ENCODE measurements around the gene FOXG1.

Gene FOXG1

DNA sequence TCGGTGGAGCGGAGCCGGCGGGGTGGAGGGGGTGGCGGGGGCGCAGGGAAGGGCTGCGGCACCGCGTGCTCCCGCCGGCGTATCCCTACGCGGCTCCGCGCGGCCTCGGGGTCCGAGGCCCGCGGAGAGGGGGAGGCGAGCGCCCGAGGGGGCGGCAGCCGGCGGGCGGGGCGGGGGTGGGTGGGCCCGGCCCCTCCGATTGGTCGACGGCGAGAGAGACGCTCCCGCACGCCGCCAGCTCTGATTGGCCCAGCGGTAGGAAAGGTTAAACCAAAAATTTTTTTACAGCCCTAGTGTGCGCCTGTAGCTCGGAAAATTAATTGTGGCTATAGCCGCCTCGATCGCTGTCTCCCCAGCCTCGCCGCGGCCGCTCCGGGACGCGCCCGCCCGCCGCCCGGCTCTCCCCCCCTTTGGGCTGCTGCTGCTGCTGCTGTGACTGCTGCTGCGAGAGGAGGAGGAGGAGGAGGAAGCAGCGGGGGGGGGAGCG lies at the start of gene FOXG1:
FOXG1 (plus strand) TSS at position 319 of the 487 bp plus-strand sequence. CDS start 493 bp downstream, outside the sequence.
- DNase-seq (ENCODE audit: low read depth), result no peak

DNA sequence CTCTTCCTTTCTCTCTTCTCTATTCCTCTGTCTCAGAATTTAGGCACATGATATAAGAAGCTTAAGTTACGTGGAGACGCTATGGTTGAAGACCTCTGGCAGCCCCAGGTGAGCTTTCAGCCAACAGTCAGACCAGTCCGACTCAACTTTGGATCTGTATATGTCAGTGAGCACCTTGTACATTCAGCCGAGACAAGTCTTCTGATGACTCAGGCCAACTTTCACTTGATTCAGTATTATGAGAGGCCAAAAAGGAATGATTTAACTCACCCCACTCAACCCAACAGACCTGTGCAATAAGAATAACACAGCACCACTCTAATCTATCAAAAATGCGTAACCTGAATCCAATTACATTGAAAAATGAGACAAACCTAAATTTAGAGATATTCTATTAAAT lies 47.5 kb upstream of the FOXG1 start:
- DNase-seq (ENCODE audit: low read depth), result no peak

DNA sequence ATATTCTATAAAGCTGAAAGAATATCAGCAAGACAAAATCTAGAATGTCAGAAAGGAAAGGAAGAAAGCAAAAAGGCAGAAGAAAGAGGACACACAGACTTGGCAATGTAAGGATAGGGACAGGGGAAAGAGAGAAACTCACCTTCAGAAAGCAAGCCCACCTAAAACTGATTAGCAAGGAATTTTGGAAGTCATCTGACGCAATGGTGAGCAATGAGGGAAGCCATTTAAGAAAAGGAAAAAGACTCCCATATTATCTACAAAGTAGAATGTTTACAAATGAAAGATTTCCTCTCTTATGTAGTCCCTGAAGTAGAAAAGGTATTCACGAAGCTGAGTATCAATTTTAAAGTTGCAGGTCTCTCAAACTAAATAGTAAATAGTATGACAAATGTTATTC lies 35.2 kb upstream of the FOXG1 start:
- DNase-seq (ENCODE audit: low read depth), result no peak

DNA sequence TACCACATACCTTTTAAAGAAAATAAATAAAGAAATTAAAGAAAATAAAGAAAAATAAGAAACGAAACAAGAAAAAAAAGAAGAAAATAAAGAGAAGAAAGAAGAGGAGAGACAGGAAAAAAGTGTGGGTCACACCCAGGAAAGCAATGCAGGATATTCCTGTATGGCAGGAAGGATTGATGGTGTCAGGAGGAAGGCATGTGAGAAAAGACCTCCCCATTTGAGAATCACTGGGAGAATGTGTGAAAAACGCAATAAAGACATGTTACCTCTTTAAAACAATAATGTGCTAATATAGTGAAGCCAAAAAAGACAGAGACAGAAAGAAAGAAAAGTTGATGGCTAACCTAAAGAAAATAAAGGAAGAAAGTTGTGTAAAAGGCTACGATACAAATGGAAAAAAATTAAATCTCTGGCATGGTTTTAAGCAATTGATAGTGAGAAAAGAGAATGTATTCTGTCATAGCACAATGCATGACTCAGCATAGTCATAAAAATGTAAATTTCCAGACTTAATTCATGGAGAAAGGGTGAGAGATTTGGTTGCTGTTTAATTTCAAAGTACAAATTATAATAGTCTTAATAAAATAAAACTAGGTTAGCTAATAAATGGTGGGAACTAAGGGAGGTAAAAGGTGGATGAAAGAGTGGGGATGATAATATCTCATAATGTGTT lies 24.3 kb upstream of the FOXG1 start:
- DNase-seq (ENCODE audit: low read depth), result no peak

DNA sequence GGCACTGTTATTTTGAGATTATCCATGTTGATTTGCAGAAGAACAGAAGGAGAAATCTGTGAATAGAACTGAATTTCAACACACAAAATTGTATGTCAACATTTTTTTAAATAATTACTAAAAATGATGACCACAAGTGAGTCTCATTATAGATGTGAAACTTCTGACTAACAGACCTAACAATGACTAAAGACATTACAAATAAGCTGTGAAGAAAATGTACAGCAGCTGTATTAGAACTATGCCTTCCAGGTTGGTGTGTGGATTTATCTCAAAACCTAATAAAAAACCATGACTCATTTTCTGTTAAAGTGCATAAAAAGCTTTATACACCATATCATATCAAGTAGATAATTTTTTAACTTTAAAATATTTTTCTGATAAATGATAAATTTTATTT lies 22.5 kb upstream of the FOXG1 start:
- DNase-seq (ENCODE audit: low read depth), result no peak

DNA sequence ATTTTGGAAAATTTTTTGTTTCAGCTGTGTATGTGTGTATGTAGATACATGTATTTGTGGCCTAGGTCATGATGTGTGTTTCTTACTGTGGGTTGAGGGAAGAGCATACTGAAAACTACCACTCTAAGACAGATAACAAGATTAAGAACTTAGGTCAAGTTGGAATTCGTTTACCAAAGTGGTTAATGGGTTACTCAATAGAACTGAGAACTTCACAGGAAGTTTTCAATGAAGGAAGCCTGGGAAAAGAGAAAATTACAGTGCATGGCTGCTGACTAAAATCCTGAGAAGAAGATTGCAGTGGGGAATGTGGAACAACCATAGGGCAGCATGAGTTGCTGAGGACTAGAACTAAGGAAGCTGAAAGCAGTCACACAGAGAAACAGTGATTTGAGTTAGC lies 21.4 kb upstream of the FOXG1 start:
- DNase-seq (ENCODE audit: low read depth), result no peak

DNA sequence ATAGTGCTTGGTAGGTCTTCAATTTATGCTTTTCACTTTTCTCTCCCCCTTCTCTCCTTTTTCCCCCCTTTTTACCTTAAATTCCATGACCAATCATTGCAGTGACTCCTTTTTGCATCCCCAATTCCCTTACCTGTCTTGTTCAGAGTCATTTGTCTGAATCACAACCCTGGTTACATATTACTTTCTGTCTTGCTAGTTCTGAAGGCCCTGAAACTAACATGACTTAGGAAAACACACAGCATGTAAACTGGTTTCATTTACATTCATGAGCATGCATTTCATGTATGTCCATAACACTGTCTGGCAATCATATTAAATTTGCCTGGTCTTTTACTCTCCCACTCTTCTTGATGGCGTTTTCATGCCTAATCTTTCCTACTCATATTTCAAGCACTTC lies 20.3 kb upstream of the FOXG1 start:
- DNase-seq (ENCODE audit: low read depth), result no peak

DNA sequence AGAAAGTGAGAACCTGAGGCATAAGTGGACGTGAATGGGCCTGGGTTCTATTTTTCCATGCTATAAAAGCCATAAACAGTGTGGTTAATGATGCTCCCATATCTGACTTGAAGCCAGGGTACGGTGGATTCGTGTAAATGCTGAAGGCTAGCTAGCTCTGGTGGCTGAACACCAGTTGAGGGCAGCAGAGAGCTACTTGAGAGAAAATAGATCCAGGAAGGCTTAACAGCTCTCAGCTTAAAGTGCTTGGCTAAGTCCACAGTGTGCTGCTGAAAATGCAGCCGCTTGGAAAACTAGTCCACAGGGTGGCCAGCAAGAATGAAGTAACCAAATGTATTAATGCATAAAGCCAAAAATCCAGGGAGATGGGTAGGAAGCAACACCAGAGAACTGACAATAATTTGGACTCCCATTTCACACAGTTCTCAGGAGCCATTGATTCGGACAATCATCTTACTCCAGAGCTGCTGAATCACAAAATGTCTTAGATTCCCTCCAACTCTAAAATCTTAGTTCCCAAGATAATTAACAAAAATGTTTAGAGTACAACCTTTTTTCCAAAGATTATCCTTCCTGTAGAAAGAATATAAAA lies 15.0 kb upstream of the FOXG1 start:
- no peak for DNase-seq (ENCODE audit: low read depth)

DNA sequence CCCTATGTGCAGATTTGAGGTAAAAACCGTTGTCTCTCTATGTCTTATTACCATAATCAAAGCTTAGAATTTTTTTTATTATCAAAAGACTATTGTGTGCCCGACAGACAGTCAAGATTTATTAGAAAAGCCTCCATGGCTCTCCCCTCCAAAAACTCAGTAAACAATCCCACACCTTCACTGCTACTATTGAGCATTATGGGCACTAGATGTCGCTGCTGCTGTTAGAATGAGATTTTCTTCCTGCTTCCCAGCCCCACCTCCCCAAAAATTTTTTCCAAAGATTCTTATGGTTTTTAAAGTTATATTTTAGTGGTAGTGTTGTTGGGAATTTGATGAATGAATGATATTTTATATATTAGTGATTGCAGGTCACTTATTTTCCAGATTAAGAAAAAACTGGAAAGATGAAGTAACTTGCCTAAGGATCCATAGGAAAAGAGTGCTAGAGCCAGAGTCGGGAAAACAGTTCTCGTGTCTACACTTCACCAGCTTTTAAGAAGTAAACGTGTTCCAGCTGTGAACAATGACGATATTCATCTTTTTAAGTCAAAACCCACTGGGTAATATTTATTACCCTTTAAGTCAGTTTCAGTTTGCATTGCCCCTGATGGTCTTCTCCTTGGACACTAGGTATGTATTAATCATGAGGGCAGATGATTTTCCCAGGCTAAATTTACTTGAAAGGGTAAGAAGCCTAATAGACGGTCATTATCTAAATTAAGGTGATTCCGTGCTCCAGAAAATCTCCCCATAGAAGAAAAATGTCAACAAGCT lies 12.2 kb upstream of the FOXG1 start:
- no peak for DNase-seq (ENCODE audit: low read depth)

DNA sequence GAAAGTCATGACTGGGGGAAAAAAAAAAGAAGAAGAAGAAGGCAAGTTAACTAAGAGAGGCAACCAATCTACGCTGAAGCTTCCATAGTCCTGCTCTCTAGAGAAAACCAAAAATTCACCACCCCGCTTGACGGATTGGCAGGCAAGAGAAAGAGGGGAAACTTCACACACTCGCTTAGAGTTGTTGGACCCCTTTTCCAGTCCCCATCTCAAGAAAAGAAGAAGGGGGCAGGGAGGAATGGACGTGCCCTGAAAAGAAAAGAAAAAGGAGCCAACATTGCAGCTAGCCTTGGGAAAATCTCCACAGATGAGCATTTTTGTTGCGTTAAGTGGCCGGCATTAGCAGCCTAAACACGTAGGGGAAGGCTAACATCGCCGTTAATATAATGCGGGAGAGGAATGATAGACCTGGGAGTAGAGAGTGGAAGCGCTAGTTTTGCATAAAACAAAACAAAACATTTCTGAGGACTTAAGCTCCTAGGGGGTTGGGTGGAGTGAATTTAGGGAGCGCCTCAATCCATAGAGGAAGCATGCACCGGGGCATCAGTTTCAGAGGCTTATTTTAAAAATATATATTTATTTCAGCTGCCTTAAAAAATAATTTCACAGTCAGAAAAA lies 11.3 kb upstream of the FOXG1 start:
- no peak for DNase-seq (ENCODE audit: low read depth)

DNA sequence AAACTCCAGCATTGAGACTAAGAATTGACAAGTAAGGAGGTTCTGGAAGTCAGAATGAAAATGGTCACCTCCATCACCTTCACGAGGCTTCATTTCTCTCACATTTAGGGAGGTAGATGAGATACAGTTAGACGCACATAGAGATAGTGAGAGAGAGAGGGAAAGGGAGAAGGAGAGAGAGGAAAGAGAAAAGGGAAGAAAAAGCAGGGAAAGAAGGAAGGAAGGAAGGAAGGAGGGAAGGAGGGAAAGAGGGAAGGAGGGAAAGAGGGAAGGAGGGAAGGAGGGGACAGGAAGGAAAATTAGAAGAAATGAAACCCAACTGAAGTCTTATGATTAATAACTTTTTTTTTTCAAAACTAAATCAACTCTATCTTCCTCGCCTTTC lies 10.7 kb upstream of the FOXG1 start:
- DNase-seq (ENCODE audit: low read depth), result no peak

DNA sequence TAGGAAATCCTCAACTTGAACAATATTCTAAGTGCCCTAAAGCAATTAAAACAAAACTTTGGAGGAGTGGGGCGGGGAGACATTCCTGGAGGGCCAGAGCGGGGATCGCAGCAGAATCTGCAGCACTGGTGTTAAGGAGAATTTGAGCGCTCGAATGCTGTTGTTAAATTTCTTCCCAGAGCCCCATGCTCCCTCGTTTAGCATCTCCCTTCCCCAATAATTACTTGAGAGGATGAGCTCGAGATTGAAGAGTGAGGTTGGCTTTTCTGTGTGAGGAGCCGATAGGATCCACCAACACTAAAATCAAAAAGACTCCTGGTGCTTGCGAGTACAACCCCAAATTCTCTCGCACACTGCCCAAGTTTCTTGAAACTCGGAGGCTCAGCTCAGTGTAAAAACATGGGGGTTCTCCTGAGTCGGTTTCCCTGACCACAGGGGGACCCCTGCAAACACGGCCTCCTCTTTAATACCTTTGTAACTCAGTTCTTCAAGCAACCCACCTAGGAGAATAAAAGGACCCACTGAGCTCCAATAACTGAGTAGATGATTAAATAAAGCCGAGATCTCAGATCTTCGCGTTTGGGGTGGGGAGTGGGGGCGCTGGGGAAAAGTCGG lies 10.2 kb upstream of the FOXG1 start:
- no peak for DNase-seq (ENCODE audit: low read depth)

DNA sequence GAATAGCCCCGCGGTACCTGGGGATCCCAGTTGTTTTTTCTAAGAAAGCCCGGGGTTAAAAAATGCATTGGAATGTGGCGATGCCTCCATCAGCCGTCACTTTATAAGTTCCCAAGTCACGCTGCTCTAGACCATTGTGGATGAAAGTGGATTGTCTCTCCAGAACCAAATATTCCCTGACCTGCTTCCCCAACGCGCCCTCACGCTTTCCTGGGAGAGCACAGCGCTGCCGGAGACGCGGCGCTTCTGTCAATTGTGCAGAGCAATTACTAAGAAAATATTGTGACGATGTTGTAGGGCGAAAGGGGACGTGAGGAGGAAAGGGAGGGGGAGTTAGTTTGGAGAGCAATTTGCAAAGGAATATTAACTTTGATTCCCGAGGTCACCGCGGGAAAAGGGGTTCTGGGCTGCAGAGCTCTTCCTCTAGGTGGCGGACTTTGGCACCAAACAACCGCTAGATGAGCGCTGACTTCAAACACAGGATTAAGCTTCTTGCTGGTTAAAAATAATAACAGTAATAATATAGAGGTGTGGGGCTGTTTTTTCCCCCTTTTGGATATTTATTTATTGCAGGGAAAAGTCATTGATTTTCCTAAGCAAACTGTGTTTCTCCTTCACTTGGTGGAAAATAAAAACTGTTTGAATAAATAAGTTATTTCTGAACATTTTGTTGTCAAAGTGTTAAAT lies 9.6 kb upstream of the FOXG1 start:
- DNase-seq (ENCODE audit: low read depth), result no peak

DNA sequence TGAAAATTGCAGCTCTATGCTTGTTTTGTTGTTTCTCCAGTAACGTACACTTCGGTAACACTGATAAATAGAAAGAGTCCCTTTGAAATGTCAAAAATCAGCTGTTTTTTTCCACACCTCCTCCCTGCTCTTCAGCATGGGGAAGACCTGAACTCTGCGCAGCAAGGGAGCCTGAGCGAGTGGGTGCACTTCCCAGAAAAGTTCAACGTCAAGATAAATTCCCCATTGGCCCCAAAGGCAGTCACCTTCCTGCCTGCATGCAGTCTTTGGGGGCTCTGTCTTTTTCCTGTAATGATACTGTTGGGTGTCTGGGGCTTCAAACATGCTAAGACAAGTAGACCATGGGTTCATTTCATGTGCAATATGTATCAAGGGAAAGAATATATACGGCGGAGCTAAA lies 8.8 kb upstream of the FOXG1 start:
- no peak for DNase-seq (ENCODE audit: low read depth)

DNA sequence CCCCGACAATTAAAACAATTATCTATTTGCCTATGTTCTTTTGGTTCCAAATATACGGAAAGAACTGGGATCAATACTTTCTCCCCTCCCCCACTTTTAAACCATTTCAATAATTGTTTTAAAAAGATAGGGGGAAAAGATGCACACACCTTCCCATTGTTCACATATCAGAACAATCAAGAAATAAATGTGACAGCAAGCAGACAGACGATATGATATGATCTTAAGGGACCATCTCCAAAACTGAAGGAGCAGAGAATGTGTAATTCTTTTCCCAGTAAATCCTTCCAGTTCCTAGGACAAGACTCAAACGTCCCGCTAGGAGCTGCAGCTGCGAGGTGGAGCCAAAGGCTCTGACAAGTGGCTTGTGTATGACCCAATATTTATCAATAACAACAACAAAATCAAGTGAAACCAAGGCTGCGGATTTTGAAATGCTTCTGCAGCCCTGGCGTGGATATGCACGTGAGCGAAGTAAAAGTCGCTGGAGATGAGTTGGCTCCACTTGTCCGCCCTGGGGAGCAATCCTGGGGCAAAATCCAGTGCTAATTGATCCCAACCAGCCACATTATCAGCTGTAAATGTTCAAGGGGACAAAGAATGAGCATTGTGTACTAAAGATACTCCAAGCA lies 8.2 kb upstream of the FOXG1 start:
- DNase-seq (ENCODE audit: low read depth), result no peak

DNA sequence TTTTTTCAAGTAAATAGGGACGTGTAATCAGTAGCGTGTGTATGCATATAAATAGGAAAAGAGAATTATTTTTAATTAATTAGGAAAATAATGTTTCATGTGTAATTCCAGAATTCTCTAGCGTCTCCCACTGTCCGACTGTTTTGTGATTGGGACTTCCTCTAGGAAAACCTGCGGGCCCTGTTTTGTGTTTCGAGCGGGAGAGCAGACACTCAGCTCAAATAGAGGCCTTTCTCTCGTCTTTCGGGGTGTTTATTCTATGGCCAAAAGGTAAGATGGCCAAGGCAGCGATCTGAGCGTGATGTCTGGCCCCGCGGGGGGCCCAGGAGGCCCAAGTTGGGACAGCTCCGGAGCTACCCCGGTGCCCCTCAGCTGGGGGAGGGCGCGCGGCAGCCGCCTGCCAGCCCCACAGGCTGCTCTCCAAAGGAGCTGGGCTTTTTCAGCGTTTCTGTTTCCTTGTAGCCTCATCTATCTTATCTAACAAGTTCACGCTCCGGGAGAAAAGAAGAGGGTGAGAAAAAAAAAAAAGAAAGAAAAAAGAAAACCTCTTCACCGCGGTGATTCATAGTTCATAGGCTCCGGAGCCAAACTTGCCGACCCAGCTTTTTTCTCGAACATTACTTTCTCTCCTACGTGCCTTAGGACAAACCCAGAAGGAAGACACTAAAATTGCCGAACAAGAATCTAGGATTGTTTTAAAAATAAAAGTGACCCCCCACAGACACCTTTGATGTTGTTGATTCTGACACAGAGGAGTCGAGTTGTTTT lies 7.5 kb upstream of the FOXG1 start:
- no peak for DNase-seq (ENCODE audit: low read depth)

DNA sequence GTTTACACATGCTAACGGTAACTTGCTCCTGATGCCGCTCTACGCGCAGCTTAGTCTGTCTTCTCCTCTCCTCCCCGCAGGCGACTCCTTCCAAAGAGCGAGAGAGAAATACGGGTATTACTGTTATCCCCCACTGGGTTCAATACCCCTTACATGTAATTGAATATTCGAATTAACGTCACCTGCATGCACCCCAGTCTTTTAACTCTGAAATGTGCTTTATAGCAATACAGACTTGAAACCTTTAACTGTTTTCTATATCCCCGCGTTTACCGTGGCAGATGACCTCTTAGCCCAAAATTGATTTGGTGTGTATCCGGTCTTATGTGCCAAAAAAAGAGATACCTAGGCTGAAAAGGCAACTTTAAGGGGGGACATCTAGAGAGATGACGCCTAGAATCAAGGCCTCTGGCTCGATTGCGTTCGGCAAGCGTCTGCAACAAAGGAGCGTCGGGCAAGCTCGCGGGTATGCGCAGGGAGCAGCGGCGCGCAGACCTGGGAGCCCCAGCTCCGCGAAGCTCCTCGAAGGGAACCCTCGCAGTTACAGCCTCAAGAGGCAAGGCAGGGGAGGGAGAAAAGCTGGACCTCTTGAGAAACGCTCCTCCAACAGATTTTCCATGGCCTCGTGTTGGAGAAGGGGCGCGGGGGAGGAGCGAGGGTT lies 6.8 kb upstream of the FOXG1 start:
- no peak for DNase-seq (ENCODE audit: low read depth)

DNA sequence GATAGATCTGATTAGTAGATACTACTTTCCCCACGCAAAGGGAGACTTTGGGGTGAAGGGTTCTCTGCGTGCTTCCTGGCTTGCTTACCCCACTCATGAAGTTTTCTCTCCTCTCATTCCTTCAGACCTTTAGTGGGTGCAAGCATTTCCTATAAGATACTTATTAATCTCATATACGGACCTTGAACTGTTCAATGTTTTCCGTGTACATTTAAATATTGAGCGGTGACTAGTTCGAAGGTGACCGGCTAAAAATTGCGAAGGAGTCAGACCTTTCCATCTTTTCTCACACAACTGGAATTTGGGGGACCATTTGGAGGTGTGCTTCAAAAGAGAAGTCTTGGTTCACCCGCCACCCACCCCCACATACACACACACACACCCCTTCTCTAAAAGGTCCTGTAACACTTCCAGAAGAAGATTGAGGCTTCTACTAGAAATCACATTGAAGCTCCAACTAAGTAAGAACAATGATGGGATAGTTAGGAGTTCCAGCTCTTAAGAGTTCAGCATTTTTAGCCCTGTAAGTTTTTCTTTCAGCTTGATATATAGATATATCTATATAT lies 6.1 kb upstream of the FOXG1 start:
- DNase-seq (ENCODE audit: low read depth), result no peak

DNA sequence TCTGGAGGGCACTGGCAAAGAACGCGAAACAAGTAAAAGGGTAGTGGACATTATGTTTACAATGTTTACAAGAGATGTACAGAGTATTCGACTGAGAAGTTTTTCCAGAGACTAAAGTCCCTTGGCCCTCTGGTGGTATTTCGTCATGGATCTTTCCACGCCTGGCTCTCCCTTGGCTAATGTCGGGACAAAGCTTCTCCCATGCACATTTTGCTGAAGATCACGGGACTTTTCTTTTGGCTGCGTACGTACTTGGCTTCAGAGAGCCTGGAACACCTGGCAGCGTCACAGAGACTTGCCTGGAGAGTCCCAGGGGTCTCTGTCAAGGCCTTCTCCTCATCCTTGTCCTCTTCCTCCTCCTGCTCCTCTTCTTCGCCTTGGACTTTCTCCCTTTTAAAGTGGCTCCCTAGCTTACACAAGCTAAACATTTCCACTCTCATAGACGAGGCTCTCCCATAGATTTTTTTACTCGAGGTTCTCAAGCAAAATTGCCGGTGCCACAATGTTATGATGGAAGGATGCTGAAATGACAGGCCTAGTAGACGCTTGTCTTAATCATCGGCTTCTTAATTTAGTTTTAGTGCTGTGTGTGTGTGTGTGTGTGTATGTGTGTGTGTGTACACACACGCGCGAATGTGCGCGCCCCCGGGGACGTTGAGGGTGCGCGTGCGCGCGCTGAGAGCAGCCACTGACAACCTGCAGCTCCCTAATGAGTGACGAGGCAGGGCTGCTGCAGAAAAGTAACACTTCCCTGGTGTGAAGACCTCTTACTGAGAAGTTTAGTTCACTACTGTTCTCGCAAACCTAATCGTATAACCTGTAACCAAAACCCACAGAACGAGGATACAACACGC lies 4.9 kb upstream of the FOXG1 start:
- no peak for DNase-seq (ENCODE audit: low read depth)

Measured in stimulated activated CD8-positive, alpha-beta memory T cell treated with anti-CD3 and anti-CD28 coated beads, Interleukin-4, amount 100 ng/mL, for 24 hours (primary cell).